ENCODE measurements around the gene AUP1.

DNA sequence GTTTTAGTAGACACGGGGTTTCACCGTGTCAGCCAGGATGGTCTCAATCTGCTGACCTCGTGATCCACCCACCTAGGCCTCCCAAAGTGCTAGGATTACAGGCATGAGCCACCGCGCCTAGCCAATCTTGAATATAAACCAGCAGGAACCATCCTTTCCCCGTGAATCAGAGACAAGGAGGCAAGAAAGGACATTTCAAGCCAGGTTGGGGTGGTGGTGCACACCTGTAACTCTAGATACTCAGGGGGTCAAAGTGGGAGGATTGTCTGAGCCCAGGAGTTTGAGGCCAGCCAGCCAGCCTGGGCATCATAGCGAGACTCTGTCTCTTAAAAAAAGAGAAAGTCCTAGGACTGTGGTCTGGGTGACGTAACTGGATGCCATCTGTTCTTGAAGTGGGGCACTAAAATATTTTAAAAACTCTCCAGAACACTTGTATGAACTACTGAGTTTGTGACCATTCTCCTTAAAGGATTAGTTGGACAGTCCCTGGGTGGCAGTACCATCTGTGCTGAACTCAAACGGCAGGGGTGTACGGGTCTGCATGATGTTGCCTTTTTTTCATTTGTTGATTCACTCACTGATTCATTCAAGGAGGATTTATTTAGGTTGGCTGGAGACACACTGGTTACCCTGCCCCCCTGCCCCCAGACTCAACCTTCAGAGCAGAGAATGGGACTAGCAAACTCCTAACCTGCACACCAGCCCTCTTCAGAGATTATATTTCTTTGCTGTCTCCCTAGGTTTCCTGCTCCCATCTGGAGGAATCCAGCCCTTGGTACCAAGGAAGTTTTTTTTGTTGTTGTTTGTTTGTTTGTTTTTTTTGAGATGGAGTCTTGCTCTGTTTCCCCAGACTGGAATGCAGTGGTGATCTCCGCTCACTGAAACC lies 18.2 kb downstream of the AUP1 start:
- TF ChIP-seq POLR2A (IDR thresholded peaks at IDR 0.05; ENCODE audit: control extremely low read depth in 1 of 2, low read depth in 2 of 2, low read length in 2 of 2) (no peak), RFX5 (IDR thresholded peaks at IDR 0.05; ENCODE audit: borderline replicate concordance, low read depth, low read length) (no peak), CBX5 (IDR thresholded peaks at IDR 0.05; ENCODE audit: low read depth, low read length) (no peak), HDAC6 (IDR thresholded peaks at IDR 0.05; ENCODE audit: low read depth, low read length) (no peak), EP300 (IDR thresholded peaks at IDR 0.05; ENCODE audit: borderline replicate concordance in 1 of 2, low read depth in 2 of 2, low read length in 2 of 2) (no peak)
